Measurements from ENCODE around the gene ELOVL5.
"Not testable (repeated sequence)": the region's sequence is repeated elsewhere in the genome, so short reads cannot be mapped to it uniquely, and the experiment has no call there.

ELOVL5 gene

GRCh38 chr6:53348371-53349208 lies at the start of gene ELOVL5:
Gene ELOVL5, minus strand, starts transcription at chr6:53348950. Its CDS starts 53,251 bp downstream, at chr6:53295699.
- peak; percentile 99 for DNase-seq (ENCODE audit: low read depth)
- H3K4me3 ChIP-seq (replicated peaks; ENCODE audit: low read depth, low read length), result peak within 1 kb of the TSS; percentile 88
- TF ChIP-seq CTCF (IDR thresholded peaks at IDR 0.05; ENCODE audit: low read length, missing control alignments), result no peak

GRCh38 chr6:53397283-53397682 lies 48.5 kb upstream of the ELOVL5 start:
- no peak for TF ChIP-seq CTCF (IDR thresholded peaks at IDR 0.05; ENCODE audit: low read length, missing control alignments)
- no peak for DNase-seq (ENCODE audit: low read depth)
- no peak overlapping the region for H3K4me3 ChIP-seq (replicated peaks; ENCODE audit: low read depth, low read length)

- no peak for DNase-seq (ENCODE audit: low read depth)
- TF ChIP-seq CTCF (IDR thresholded peaks at IDR 0.05; ENCODE audit: low read length, missing control alignments), result no peak
- H3K4me3 ChIP-seq (replicated peaks; ENCODE audit: low read depth, low read length), result no peak overlapping the region
Observed at GRCh38 chr6:53395986-53396385, 47.2 kb upstream of the ELOVL5 start.

- no peak for DNase-seq (ENCODE audit: low read depth)
- no peak for TF ChIP-seq CTCF (IDR thresholded peaks at IDR 0.05; ENCODE audit: low read length, missing control alignments)
- H3K4me3 ChIP-seq (replicated peaks; ENCODE audit: low read depth, low read length), result no peak overlapping the region
Observed at GRCh38 chr6:53394704-53395103, 46.0 kb upstream of the ELOVL5 start.

GRCh38 chr6:53391170-53391569 lies 42.4 kb upstream of the ELOVL5 start:
- no peak for TF ChIP-seq CTCF (IDR thresholded peaks at IDR 0.05; ENCODE audit: low read length, missing control alignments)
- H3K4me3 ChIP-seq (replicated peaks; ENCODE audit: low read depth, low read length), result no peak overlapping the region
- no peak for DNase-seq (ENCODE audit: low read depth)

GRCh38 chr6:53390010-53390409 lies 41.3 kb upstream of the ELOVL5 start:
- no peak for TF ChIP-seq CTCF (IDR thresholded peaks at IDR 0.05; ENCODE audit: low read length, missing control alignments)
- DNase-seq (ENCODE audit: low read depth), result no peak

GRCh38 chr6:53388615-53389014 lies 39.9 kb upstream of the ELOVL5 start:
- H3K4me3 ChIP-seq (replicated peaks; ENCODE audit: low read depth, low read length); DNase-seq (ENCODE audit: low read depth): not testable (repeated sequence)

More at GRCh38 chr6:53390010-53390409, 41.3 kb upstream of the ELOVL5 start:
- no peak overlapping the region for H3K4me3 ChIP-seq (replicated peaks; ENCODE audit: low read depth, low read length)
